Esophagus squamous epithelium (tissue), 4 donors: ENCODE results near the gene ACTG1.

Source experiments
- CTCF ChIP-seq, 6 experiments: fragments of 450-650 bp in 4 of 6; fragments of 200-600 bp in 2 of 6; sonication (generic) in 2 of 6; IDR thresholded peaks; one replicate each; pipeline ENCODE4 v1.5.1; 2016 to 2019; ENCODE audit warnings: antibody characterized with exemption in 6 of 6, mild to moderate bottlenecking in 4 of 6, moderate library complexity in 4 of 6
- POLR2A ChIP-seq, 4 donors: fragments of 450-650 bp; IDR thresholded peaks; one replicate each; pipeline ENCODE4 v1.6.1; 2017; ENCODE audit warnings: antibody characterized with exemption in 4 of 4, mild to moderate bottlenecking in 4 of 4, moderate library complexity in 3 of 4

GRCh38 chr17:81540676-81541027 is 28.1 kb upstream of the ACTG1 start:
- no peak for TF ChIP-seq CTCF (IDR thresholded peaks at IDR 0.05)
- no peak for TF ChIP-seq POLR2A (IDR thresholded peaks at IDR 0.05)
